Astrocyte of the cerebellum (primary cell): ENCODE measurements around the gene HEYL.

Experiments used
- DNase-seq: peaks from one replicate; pipeline ENCODE4 v3.0.0-alpha.2; 2011; ENCODE audit warnings: low read depth
- H3K4me3 ChIP-seq: 2 replicates; pipeline ENCODE4 v1.5.1; 2011; ENCODE audit warnings: mild to moderate bottlenecking, low read depth, low read length, moderate library complexity
- CTCF ChIP-seq: IDR thresholded peaks from 2 replicates; pipeline ENCODE4 v1.5.1; 2012; ENCODE audit warnings: low read length, low read depth, moderate library complexity, mild to moderate bottlenecking; ENCODE audit errors: missing control alignments
- in situ Hi-C: cut with HindIII; loops from 2 replicates; pipeline ENCODE4 v1.10.0; 2017; ENCODE audit warnings: low sequenced_read_pairs

HEYL gene

GRCh38 chr1:39632323-39632681 is 7.1 kb downstream of the HEYL start:
- TF ChIP-seq CTCF: no peak
- H3K4me3 ChIP-seq: no peak overlapping the region
- DNase-seq: no peak
- in situ Hi-C loops: loop anchor here (10.0 kb wide), 1 partner anchor 102 kb away; the partner anchor contains the start of gene PPIE

GRCh38 chr1:39631361-39632322 is 7.8 kb downstream of the HEYL start:
- TF ChIP-seq CTCF: no peak
- in situ Hi-C loops: loop anchor here (10.0 kb wide), 1 partner anchor 103 kb away; the partner anchor contains the start of gene PPIE
- DNase-seq: no peak
- H3K4me3 ChIP-seq: no peak overlapping the region

GRCh38 chr1:39628807-39629350 is 10.6 kb downstream of the HEYL start:
- in situ Hi-C loops: no loop called here
- DNase-seq: no peak
- H3K4me3 ChIP-seq: no peak overlapping the region
- no peak for TF ChIP-seq CTCF

GRCh38 chr1:39626646-39627045 is 12.8 kb downstream of the HEYL start:
- no peak overlapping the region for H3K4me3 ChIP-seq
- in situ Hi-C loops: no loop called here
- DNase-seq: no peak
- TF ChIP-seq CTCF: no peak

GRCh38 chr1:39625462-39626273 is 13.8 kb downstream of the HEYL start:
- no peak for DNase-seq
- no peak overlapping the region for H3K4me3 ChIP-seq
- in situ Hi-C loops: no loop called here
- TF ChIP-seq CTCF: no peak

- no peak for TF ChIP-seq CTCF
- in situ Hi-C loops: no loop called here
- no peak overlapping the region for H3K4me3 ChIP-seq
- no peak for DNase-seq
These were observed 14.4 kb downstream of the HEYL start for GRCh38 chr1:39625009-39625408.
